Raji (cell line): ENCODE results near the gene VAMP5.

Experiments
- POLR2A ChIP-seq: IDR thresholded peaks from 2 replicates; pipeline ENCODE4 v1.6.1; 2011; ENCODE audit warnings: low read depth, low read length, control low read depth; ENCODE audit not compliant: insufficient read depth

The VAMP5 gene

DNA sequence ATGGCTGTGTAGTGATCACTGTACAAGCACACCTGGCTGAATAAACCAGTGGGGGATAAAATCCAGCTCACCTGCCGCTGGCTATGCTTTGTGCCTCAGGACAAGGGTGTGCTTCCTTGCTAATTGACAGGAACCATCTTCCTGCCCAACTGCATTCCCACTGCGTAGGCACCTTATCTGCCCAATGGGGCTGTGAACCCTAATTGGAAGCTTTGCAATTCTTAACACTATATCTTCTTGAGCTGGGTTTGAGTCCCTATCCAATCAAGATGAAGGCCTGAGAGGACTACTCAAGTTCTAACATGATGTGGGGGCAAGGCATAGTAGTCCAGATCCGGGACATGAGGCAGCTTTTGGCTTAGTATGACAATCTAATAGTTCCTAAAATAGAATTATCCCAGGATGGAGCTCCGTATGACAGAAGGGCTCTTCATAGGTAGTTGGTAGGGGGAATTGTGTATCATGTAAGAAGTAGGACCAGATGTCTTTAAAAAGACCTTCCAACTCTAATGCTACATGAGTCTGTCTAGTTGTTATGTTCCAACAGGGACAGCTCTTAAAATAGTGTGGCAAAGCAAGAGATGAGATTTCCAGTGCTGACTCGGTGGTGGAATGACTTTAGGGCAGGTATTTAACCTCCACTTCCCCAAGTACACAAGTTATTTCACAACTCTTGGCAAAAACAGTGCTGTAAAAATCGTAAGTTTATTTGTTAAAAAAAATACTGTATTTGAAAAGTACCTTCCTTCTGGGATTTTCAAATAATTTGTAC is 20.5 kb downstream of the VAMP5 start:
- TF ChIP-seq POLR2A = 0 out of 2 replicates have a peak, but pooled peaks have one; percentile 2

DNA sequence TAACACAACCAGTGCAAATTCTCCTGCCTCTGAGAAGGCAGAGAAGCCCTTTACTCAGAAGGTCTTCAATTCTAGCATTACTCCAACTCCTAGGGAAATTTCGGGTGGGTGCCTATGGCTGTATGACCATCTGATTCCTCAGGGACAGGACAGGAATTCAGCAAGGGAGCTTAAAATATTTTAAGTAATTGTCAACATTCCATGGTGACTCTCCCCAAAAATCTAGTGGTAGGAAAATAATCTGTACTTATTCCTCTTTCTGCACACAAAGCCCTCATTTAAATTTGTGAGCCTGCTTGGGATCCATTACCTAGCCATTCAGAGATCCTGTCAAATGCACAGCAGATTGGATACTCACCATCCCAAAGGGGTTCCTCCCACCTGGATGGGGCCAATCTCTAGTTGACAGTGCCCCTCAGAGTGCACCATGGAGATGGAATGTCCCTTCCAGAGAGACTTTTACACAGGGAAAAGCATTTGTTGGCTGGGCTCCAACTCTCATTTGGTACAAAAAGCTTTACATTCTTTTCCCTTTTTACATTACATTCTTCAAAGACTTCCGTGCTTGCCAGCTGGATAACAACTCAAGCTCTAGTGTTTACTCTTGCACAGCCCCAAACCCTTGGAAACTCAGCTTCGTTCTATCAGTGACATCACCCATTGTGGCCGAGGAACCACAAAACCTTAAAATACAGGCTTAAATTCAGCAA is 21.3 kb downstream of the VAMP5 start:
- TF ChIP-seq POLR2A = no peak

DNA sequence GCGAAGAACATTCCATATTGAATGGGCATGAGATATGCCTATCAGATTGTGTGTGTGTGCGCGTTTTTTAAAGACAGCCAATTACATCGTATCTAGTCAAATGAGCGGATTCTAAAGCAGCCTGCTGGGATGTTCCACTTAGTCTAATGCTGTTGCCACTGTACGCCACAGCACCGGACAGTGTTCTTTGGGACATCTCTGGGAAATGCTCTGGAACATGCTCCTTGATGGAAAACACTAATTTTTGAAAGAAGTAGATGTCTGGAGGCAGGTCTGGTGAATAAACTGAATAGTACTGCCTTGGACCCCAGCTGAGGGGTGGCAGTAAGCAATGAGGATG is 21.9 kb downstream of the VAMP5 start:
- TF ChIP-seq POLR2A = no peak

DNA sequence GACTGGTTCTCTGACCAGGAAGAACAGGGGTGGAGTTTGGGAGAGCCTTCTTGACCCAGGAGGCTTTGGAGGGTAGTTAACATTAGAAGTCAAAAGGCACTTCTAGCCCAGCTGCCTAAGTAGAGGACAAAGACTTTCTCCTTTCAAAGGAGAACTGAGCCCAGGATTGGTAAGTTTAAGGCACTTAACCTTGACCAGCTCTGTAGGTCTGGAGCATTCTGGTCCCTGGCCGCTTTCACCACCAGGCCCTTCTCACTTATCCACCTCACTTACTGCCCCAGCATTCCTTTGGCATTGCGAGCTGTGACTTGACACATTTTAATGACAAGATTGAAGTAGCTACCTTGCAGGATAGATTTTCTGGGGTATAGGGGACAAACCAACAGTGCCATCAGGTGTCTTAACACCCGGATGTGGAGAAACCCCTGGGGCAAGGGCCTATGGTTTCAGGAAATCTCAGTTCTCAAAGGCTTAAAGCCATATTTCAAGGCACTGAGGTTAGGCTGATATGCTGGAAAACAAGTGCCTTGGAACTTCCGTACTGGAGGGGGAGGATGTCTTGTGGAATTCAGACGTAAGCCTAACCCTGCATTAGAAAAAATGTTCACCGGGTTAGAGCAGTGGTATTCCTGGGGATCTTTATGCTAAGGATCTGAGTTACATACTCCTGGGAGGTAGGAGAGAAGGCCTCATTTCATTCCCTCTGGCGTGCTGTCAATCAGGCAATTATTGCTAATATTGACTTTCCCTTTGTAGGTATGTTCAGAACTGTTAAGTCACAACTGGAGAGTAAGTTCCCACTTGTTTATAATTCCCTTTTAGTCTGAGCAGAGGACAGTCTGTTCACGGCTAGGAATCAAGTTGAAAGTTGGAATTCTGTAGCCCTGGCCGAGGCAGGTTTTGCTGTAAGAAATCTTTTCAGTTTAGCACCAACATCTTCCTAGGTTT is 23.3 kb downstream of the VAMP5 start:
- TF ChIP-seq POLR2A = no peak

DNA sequence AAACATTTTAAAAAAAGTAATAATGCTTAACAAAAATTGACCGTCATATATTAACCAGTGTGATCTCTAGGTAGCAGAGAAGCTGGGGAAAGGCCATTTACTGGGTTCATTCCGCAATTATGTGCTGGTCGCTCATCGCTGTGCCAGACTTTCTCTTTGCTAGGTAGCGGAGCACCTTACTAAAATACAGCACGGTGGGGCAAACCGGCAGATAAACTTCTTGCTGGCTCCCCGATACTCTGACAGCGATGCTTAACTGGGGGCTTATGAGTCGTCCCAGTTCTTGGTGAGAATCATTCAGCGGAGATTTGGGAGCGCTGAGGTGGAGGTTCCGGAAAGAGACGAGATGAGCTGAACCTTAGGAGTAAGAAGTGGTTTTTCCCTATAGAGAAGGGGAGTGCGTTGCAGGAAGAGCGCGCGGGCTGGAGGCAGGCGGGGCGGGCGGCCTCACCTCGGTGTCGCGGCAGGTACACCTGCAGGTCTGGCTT is 27.0 kb downstream of the VAMP5 start:
- no peak for TF ChIP-seq POLR2A

DNA sequence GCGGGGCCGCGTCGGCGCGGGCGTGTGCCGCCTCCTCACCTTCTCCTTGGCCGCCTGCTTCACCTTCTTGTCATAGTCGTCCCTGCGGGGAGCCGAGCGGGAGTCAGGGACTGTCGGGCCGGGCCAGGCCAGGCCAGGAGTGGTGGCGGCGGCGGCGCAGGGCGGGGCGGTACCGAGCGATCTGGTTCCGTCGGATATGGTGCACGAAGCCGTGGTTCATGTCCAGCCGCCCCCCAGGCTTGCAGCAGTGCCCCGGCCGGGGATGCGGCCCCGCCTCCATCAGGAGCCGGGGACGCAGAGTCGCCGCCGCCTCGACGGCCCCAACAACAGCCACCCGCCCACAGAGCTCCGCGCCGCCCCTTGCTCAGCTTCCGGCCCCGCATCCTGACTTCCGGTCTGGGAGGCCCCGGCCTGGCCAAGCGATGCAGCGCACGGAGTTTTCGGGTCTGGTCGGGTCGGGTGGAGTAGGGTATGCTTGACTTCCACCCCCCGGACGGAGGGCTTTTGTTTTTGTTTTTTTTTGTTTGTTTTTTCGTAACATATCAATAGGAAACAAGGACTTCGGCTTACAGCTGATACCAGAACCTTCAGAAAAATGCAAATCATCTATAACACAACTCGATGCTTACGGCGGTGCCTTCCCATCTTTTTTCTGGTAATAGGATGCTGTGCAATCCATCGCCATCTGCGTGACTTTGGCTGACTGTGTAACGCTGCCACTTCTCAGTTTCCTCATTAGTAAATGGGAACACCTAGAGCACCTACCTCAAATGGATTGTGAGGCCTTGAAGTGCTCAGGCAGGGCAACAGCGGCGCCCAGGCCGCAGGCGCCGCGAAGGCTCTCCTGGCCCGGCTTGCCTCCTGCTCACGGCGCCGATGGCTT is 27.7 kb downstream of the VAMP5 start, which contains the start of gene C2orf68:
TSS of gene C2orf68 (minus strand) at position 362 of the 883 bp plus-strand sequence. CDS start at position 280, 82 bp downstream.
- TF ChIP-seq POLR2A = peak; percentile 85

DNA sequence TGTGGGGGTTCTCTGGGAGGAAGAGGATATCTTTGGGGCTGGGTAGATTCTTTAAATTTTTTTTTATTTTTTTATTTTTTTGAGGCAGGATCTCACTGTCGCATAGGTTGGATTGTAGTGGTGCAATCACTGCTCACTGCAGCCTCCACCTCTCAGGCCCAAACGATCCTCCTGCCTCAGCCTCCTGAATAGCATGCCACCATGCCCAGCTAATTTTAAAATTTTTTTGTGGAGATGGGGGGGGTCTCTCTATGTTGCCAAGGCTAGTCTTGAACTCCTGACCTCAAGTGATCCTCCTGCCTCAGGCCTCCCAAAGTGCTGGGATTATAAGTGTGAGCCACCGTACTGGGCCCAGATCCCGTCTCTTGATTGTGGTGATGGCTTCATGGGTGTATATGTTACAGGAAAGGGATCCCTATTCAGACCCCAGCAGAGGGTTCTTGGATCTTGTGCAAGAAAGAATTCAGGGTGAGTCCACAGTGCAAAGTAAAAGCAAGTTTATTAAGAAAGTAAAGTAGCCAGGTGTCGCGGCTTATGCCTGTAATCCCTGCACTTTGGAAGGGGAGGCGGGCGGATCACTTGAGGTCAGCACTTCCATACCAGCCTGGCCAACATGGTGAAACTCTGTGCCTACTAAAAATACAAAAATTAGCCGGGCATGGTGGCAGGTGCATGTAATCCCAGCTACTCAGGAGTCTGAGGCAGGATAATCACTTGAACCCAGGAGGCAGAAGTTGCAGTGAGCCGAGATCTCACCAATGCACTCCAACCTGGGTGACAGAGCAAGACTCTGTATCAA is 29.7 kb downstream of the VAMP5 start:
- no peak for TF ChIP-seq POLR2A

DNA sequence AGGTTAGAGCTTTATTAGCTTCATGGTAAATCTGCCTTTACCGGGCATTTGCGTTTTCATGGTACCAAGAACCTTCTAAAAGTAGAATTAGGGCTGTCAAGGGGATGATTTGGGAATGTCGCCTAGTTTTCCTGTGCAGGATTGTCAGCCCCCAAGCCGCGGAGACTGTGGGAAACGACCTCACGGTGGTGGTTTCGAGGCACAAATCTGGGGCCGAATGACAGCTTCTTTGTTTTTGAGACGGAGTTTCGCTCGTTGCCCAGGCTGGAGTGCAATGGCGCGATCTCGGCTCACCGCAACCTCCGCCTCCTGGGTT is 31.1 kb downstream of the VAMP5 start:
- TF ChIP-seq POLR2A = no peak

DNA sequence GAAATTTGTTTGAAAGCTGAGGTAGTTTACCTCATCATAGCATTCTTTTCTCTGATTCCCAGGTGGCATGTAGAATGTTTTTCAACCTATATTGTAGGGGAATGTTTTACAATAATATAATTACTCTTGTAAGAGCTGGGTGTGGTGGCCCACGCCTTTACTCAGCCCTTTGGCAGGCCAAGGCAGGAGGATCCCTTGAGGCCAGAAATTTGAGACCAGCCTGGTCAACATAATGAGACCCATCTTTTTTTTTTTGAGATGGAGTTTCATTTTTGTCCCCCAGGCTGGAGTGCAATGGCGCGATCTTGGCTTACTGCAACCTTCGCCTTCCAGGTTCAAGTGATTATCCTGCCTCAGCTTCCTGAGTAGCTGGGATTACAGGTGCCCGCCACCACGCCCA is 35.4 kb downstream of the VAMP5 start:
- no peak for TF ChIP-seq POLR2A

DNA sequence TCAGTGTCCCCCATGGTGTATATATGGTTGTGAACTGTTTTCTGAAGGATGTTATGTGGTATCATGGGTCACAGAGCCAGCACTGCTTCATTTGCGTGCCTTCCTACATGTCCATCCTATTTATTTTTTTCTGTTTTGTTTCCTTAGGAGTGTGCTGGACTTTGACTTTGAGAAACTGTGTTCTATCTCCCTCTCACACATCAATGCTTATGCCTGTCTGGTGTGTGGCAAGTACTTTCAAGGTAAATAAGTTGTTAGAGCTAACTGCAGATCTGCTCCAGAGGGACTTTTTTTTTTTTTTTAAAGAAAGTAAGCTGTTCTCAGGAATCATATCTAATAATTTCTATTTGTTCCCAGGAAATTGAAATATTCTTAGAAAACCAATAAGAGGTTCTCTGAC is 37.1 kb downstream of the VAMP5 start:
- TF ChIP-seq POLR2A = no peak

DNA sequence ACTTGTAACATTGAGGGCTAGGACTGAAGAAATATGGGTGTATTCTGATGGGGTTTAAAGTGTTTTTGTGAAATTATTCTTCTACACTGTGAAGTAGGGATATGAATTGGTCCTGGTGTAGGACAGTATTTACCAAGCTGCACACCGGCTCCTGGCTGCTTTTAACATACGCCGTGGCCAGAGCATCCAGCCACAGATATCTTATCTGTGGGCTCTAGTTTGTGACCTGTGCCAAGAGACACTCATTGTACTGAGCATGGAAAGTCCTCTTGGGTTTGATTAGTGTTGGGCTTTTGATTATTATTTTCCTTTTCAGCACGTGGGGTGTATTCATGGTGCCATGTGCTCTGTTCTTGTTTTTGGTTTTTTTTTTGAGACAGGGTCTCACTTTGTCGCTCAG is 39.8 kb downstream of the VAMP5 start:
- no peak for TF ChIP-seq POLR2A

DNA sequence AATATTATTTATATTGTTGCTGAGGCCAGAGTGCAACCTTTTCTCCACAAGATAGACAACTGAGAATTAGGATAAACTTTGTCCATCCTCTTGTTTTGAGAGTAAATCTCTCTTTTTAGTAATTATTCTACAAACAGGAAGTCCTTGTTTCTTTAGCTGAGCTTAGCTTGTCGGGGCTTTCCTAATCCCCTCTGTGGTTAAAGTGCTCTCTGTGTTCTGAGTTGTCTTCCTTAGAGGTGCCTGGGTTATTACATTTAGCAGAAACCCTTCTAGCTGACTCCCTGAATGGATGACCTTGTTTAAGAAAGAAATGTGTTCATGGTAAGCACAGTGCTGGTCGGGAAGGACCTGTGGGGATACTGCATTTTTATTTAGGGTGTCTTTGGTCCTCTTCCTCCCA is 44.4 kb downstream of the VAMP5 start:
- TF ChIP-seq POLR2A = no peak

DNA sequence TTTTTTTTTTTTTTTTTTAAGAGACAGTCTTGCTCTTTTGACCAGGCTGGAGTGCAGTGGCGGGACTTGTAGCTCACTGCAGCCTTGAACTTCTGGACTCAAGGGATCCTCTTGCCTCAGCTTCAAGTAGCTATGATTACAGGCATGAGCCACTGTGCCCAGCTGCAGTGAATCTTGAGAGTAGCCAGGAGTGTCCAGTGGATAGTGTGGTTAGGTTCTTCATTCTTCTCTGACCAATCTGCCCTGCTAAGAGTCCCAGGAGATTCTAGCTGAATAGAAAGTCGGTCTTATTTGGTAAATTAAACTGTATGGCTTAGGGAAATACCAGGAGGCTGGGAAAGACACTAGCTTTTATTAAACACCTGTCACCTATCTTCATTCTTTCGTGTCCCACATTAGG is 47.1 kb downstream of the VAMP5 start:
- TF ChIP-seq POLR2A = no peak

DNA sequence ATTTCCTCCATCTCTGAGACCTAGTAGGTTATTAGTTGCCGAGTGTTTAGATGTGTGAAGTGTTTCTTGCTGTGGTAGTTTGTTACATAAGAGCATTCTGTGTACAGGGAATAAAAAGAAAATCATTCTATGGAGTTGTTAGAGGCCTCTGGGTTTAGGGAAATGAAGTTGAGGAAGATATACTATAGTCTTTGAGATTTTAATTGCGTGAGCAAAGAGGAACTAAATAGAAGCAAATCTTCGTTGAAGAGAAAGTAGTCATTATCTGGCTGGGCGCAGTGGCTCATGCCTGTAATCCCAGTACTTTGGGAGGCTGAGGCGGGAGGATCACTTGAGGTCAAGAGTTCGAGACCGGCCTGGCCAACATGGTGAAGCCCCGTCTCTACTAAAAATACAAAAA is 50.8 kb downstream of the VAMP5 start:
- TF ChIP-seq POLR2A = no peak
